ENCODE measurements around the gene SLC24A1.

Gene SLC24A1

GRCh38 chr15:65653801-65654521 lies 32.2 kb downstream of the SLC24A1 start:
- no peak for DNase-seq

GRCh38 chr15:65655026-65655425 lies 33.3 kb downstream of the SLC24A1 start:
- no peak for DNase-seq

GRCh38 chr15:65655457-65655856 lies 33.7 kb downstream of the SLC24A1 start:
- DNase-seq = no peak

- no peak for DNase-seq
Measured at GRCh38 chr15:65659502-65660052, 37.8 kb downstream of the SLC24A1 start.

GRCh38 chr15:65660927-65661326 lies 39.2 kb downstream of the SLC24A1 start:
- DNase-seq = no peak

- no peak for DNase-seq
Measured at GRCh38 chr15:65663521-65663920, 41.8 kb downstream of the SLC24A1 start.

GRCh38 chr15:65666257-65666656 lies 44.5 kb downstream of the SLC24A1 start:
- DNase-seq = no peak

- no peak for DNase-seq
Measured at GRCh38 chr15:65675551-65675950, 53.8 kb downstream of the SLC24A1 start.

- no peak for DNase-seq
Measured at GRCh38 chr15:65676123-65676522, 54.4 kb downstream of the SLC24A1 start.

- DNase-seq = no peak
Measured at GRCh38 chr15:65680544-65680943, 58.8 kb downstream of the SLC24A1 start.

- no peak for DNase-seq
Measured at GRCh38 chr15:65682404-65682911, 60.7 kb downstream of the SLC24A1 start.

- DNase-seq = no peak
Measured at GRCh38 chr15:65688462-65688861, 66.7 kb downstream of the SLC24A1 start.

- no peak for DNase-seq
Measured at GRCh38 chr15:65690173-65690572, 68.4 kb downstream of the SLC24A1 start.

- DNase-seq = no peak
Measured at GRCh38 chr15:65690778-65691177, 69.0 kb downstream of the SLC24A1 start.

- no peak for DNase-seq
Measured at GRCh38 chr15:65695081-65695480, 73.3 kb downstream of the SLC24A1 start.
